Ishikawa (cell line): ENCODE data around the gene LRP5.

Experiments used
- EP300 ChIP-seq: IDR thresholded peaks from 2 replicates; pipeline ENCODE4 v1.6.1; 2012; ENCODE audit warnings: borderline replicate concordance
- TEAD4 ChIP-seq: IDR thresholded peaks from 2 replicates; pipeline ENCODE4 v1.6.1; 2012

GRCh38 chr11:68436162-68436888 lies 123.9 kb downstream of the LRP5 start:
- no peak for TF ChIP-seq EP300
- TF ChIP-seq TEAD4 = no peak
